ENCODE measurements around the gene BCAP29. TPM values are rescaled to one million over a fixed set of nuclear protein-coding genes. Genes with fewer than 3 reads are reported as not detected.

The BCAP29 gene
- total and polyA plus RNA-seq, 9 of the 15 experiments (the other 6 are each of a cell fraction or from before 2014, with no cell fraction given), result 63.4 to 137 (median 79.7) TPM

DNA sequence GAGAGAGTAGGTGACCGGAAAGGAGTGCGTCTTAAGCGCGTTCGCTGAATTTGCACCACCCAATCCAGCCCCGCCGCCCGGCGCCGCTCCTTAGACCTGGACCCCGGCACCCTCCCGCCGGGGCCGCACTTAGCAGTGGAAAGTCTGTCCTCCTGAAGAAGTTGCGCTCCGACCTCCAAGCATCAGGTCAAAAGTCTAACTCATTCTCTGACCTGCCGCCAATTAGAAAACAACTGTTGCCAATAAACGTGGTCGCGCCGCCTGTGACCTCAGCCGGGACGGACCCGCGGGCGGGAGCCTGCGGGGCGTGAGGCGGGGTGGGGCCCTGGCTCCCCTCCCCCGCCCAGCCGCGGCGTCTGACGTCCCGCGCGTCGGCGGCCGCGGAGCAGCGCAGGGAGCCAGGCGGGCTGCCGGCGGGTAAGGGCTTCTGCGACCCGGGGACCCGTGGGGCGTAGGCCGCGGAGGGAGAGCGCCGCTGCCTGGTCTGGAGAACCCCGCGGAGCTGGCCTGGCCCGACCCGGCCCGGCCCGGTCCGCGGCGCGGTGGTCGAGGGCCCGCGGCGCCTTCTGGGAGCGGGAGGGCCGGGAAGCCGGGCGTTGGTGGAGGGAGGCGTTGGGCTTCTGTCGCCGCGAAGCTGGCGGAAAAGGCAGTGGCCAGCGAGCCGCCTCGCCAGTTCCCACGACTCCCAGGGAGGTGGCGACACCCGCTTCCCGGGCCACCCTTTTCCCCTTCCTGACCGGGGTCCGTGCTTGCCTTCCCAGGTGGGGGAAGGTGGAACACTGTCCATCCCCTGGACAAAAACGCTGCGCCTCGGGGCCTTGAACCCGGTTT lies at the start of gene BCAP29 (continued):
- TF ChIP-seq, protein P1, sequence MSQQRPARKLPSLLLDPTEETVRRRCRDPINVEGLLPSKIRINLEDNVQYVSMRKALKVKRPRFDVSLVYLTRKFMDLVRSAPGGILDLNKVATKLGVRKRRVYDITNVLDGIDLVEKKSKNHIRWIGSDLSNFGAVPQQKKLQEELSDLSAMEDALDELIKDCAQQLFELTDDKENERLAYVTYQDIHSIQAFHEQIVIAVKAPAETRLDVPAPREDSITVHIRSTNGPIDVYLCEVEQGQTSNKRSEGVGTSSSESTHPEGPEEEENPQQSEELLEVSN (IDR thresholded peaks at IDR 0.05; ENCODE audit: borderline replicate concordance in 1 of 2, extremely low read depth in 1 of 2, insufficient read depth in 1 of 2, insufficient read length in 1 of 2, low read depth in 1 of 2, low read length in 1 of 2, poor library complexity in 1 of 2, severe bottlenecking in 1 of 2), result peak; percentile 80 to 82
- TF ChIP-seq HDAC1 (IDR thresholded peaks at IDR 0.05) (peak in 1 of 2 experiments; percentile 91; a peak in 2 of 4 replicates), ZNF324 (CRISPR knock-in tag; IDR thresholded peaks at IDR 0.05) (no peak), POLR2AphosphoS2 (IDR thresholded peaks at IDR 0.05; ENCODE audit: low read length) (peak; percentile 84; the same call in 1 of the 2 replicates), ZFX (CRISPR knock-in tag; IDR thresholded peaks at IDR 0.05) (peak; percentile 96), MIER1 (IDR thresholded peaks at IDR 0.05; ENCODE audit: low read depth) (no peak), ZNF583 (CRISPR knock-in tag; IDR thresholded peaks at IDR 0.05) (0 out of 2 replicates have a peak, but pooled peaks have one; percentile 66), ZNF785 (CRISPR knock-in tag; IDR thresholded peaks at IDR 0.05) (no peak), ZNF766 (CRISPR knock-in tag; conservative IDR thresholded peaks at IDR 0.05) (no peak), CREB1 (IDR thresholded peaks at IDR 0.05) (peak; percentile 97), CREB1 (CRISPR knock-in tag; IDR thresholded peaks at IDR 0.05) (peak; percentile 92), ZNF584 (CRISPR knock-in tag; IDR thresholded peaks at IDR 0.05; ENCODE audit: low read depth) (peak; percentile 44; the same call in 1 of the 2 replicates), HCFC1 (IDR thresholded peaks at IDR 0.05; ENCODE audit: low read depth, low read length) (peak; percentile 68)
- TF ChIP-seq, protein P2, sequence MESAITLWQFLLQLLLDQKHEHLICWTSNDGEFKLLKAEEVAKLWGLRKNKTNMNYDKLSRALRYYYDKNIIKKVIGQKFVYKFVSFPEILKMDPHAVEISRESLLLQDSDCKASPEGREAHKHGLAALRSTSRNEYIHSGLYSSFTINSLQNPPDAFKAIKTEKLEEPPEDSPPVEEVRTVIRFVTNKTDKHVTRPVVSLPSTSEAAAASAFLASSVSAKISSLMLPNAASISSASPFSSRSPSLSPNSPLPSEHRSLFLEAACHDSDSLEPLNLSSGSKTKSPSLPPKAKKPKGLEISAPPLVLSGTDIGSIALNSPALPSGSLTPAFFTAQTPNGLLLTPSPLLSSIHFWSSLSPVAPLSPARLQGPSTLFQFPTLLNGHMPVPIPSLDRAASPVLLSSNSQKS (CRISPR knock-in tag; IDR thresholded peaks at IDR 0.05), result peak; percentile 56; the same call in 1 of the 2 replicates
- TF ChIP-seq, protein P3, sequence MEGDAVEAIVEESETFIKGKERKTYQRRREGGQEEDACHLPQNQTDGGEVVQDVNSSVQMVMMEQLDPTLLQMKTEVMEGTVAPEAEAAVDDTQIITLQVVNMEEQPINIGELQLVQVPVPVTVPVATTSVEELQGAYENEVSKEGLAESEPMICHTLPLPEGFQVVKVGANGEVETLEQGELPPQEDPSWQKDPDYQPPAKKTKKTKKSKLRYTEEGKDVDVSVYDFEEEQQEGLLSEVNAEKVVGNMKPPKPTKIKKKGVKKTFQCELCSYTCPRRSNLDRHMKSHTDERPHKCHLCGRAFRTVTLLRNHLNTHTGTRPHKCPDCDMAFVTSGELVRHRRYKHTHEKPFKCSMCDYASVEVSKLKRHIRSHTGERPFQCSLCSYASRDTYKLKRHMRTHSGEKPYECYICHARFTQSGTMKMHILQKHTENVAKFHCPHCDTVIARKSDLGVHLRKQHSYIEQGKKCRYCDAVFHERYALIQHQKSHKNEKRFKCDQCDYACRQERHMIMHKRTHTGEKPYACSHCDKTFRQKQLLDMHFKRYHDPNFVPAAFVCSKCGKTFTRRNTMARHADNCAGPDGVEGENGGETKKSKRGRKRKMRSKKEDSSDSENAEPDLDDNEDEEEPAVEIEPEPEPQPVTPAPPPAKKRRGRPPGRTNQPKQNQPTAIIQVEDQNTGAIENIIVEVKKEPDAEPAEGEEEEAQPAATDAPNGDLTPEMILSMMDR (IDR thresholded peaks at IDR 0.05 in 2 of 3, conservative IDR thresholded peaks at IDR 0.05 in 1 of 3; ENCODE audit: insufficient read depth in 2 of 3, low read depth in 1 of 3, low read length in 3 of 3), result peak; percentile 55 to 64 (median 60)
- TF ChIP-seq, protein P4, sequence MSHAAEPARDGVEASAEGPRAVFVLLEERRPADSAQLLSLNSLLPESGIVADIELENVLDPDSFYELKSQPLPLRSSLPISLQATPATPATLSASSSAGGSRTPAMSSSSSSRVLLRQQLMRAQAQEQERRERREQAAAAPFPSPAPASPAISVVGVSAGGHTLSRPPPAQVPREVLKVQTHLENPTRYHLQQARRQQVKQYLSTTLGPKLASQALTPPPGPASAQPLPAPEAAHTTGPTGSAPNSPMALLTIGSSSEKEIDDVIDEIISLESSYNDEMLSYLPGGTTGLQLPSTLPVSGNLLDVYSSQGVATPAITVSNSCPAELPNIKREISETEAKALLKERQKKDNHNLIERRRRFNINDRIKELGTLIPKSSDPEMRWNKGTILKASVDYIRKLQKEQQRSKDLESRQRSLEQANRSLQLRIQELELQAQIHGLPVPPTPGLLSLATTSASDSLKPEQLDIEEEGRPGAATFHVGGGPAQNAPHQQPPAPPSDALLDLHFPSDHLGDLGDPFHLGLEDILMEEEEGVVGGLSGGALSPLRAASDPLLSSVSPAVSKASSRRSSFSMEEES (CRISPR knock-in tag; IDR thresholded peaks at IDR 0.05), result no peak
- TF ChIP-seq, protein P5, sequence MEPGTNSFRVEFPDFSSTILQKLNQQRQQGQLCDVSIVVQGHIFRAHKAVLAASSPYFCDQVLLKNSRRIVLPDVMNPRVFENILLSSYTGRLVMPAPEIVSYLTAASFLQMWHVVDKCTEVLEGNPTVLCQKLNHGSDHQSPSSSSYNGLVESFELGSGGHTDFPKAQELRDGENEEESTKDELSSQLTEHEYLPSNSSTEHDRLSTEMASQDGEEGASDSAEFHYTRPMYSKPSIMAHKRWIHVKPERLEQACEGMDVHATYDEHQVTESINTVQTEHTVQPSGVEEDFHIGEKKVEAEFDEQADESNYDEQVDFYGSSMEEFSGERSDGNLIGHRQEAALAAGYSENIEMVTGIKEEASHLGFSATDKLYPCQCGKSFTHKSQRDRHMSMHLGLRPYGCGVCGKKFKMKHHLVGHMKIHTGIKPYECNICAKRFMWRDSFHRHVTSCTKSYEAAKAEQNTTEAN (CRISPR knock-in tag; IDR thresholded peaks at IDR 0.05), result no peak
- TF ChIP-seq, protein P6, sequence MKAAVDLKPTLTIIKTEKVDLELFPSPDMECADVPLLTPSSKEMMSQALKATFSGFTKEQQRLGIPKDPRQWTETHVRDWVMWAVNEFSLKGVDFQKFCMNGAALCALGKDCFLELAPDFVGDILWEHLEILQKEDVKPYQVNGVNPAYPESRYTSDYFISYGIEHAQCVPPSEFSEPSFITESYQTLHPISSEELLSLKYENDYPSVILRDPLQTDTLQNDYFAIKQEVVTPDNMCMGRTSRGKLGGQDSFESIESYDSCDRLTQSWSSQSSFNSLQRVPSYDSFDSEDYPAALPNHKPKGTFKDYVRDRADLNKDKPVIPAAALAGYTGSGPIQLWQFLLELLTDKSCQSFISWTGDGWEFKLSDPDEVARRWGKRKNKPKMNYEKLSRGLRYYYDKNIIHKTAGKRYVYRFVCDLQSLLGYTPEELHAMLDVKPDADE (conservative IDR thresholded peaks at IDR 0.05; ENCODE audit: control insufficient read depth, low read depth, low read length), result peak; percentile 70; the same call in 1 of the 2 replicates
